Measurements from ENCODE around the gene KCNMA1. TPM values are rescaled to one million over a fixed set of nuclear protein-coding genes. Genes with fewer than 3 reads are reported as not detected.

KCNMA1 gene
- total and polyA plus RNA-seq, 10 donors = 9.3 to 114 (median 51.5) TPM

- Histone ChIP-seq H3K4me1 (peaks cover 0 to 7% (median 0%) of the 10 kb centered on the region in 6 donors), H3K27me3 (replicated peaks in 1 of 7) (peaks cover 0 to 36% (median 0%) of the 10 kb centered on the region in 7 donors), H3K9me3 (no peaks in the 10 kb centered on the region), H3K36me3 (no peaks in the 10 kb centered on the region), H3K4me3 (no peak overlapping the region), H3K27ac (peak overlapping the region in 1 of 8 donors; percentile 12)
- DNase-seq = no peak
- intact Hi-C loops (cut with DNase I; ENCODE audit: low total_unique reads) = no loop called here
- 20 to 76% (median 52%) methylated on average over 3 of the region's 3 CpGs for WGBS, 5 donors
- no peak for TF ChIP-seq POLR2A (IDR thresholded peaks at IDR 0.05)
- TF ChIP-seq, protein P1, sequence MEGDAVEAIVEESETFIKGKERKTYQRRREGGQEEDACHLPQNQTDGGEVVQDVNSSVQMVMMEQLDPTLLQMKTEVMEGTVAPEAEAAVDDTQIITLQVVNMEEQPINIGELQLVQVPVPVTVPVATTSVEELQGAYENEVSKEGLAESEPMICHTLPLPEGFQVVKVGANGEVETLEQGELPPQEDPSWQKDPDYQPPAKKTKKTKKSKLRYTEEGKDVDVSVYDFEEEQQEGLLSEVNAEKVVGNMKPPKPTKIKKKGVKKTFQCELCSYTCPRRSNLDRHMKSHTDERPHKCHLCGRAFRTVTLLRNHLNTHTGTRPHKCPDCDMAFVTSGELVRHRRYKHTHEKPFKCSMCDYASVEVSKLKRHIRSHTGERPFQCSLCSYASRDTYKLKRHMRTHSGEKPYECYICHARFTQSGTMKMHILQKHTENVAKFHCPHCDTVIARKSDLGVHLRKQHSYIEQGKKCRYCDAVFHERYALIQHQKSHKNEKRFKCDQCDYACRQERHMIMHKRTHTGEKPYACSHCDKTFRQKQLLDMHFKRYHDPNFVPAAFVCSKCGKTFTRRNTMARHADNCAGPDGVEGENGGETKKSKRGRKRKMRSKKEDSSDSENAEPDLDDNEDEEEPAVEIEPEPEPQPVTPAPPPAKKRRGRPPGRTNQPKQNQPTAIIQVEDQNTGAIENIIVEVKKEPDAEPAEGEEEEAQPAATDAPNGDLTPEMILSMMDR (IDR thresholded peaks at IDR 0.05 in 8 of 11, conservative IDR thresholded peaks at IDR 0.05 in 3 of 11) = no peak
- TF ChIP-seq POLR2AphosphoS5 (IDR thresholded peaks at IDR 0.05) = no peak
These were observed 74.9 kb downstream of the KCNMA1 start for GRCh38 chr10:77562742-77563141.

DNA sequence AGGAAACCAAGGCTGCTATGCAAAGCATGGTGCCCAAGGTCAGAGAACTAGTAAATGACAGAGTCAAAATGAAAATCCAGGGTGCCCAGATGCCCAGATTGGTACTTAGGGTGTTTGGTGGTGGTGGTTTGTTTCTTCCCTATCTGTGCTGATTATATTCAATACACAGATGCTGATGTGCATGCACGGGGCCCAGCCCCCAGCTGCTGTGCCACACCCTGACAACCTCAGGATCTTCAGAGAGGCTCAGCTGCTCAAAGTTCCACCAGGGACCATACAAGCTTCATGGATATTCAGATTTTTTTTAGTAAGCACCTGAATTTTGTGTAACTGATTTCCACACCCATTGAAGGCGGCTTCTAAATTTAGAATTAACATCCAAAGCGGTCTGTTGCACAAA lies 75.6 kb downstream of the KCNMA1 start:
- H3K4me1 ChIP-seq = peaks cover 0 to 7% (median 0%) of the 10 kb centered on the region in 6 donors
- no peak for DNase-seq
- no peaks in the 10 kb centered on the region for H3K9me3 ChIP-seq
- TF ChIP-seq POLR2AphosphoS5 (IDR thresholded peaks at IDR 0.05) (no peak), POLR2A (IDR thresholded peaks at IDR 0.05) (no peak)
- TF ChIP-seq, protein P1 (IDR thresholded peaks at IDR 0.05 in 8 of 11, conservative IDR thresholded peaks at IDR 0.05 in 3 of 11) = no peak
- H3K36me3 ChIP-seq = no peaks in the 10 kb centered on the region
- intact Hi-C loops (cut with DNase I; ENCODE audit: low total_unique reads) = no loop called here
- peaks cover 0 to 36% (median 0%) of the 10 kb centered on the region in 7 donors for H3K27me3 ChIP-seq (replicated peaks in 1 of 7)
- peak overlapping the region in 1 of 8 donors; percentile 12 for H3K27ac ChIP-seq
- 57 to 93% (median 78%) methylated on average over 3 of the region's 3 CpGs for WGBS, 5 donors
- no peak overlapping the region for H3K4me3 ChIP-seq

DNA sequence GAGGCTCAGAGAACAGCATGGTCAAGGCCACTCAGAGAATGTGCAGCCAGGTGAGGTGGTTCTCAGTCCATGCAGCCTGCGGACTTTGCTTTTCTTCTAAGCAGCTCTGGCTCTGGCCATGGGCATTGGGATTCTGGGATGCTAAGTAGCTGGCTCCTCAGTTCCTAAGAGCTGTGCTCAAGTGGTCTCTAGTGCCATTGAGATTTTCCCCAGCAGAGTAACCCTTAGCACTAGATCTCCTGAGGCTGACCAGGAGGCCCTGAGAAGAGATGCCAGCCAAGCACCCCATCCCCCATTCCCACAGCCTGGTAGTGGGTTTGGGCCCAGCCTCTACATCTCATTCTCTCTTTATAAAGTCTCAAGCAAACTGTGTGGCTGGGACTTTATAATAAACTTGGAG lies 77.1 kb downstream of the KCNMA1 start:
- DNase-seq = no peak
- Histone ChIP-seq H3K4me1 (peaks cover 0 to 7% (median 1%) of the 10 kb centered on the region in 6 donors), H3K27ac (no peak overlapping the region), H3K36me3 (no peaks in the 10 kb centered on the region), H3K27me3 (replicated peaks in 1 of 7) (peaks cover 0 to 27% (median 0%) of the 10 kb centered on the region in 7 donors), H3K9me3 (no peaks in the 10 kb centered on the region), H3K4me3 (no peak overlapping the region)
- intact Hi-C loops (cut with DNase I; ENCODE audit: low total_unique reads) = no loop called here
- 73 to 100% (median 90%) methylated on average over 1 of the region's 1 CpG for WGBS, 5 donors
- TF ChIP-seq POLR2AphosphoS5 (IDR thresholded peaks at IDR 0.05) (no peak), POLR2A (IDR thresholded peaks at IDR 0.05) (no peak)
- TF ChIP-seq, protein P1 (IDR thresholded peaks at IDR 0.05 in 8 of 11, conservative IDR thresholded peaks at IDR 0.05 in 3 of 11) = no peak

DNA sequence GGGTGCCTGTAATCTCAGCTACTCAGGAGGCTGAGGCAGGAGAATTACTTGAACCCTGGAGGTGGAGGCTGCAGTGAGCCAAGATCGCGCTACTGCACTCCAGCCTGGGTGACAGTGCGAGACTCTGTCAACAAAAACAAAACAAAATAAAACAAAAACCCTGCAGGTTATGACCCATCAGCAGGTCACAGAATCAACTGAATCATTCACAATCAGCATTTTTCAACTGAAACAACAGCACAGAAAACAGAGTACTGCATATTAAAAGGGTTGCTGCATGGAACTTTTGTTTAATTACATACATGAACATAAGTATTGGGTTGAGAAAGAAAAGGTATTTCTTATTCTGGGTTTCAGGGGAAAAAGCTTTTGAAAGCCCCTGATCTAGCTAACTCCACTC lies 77.6 kb downstream of the KCNMA1 start:
- Histone ChIP-seq H3K4me3 (no peak overlapping the region), H3K27me3 (replicated peaks in 1 of 7) (peaks cover 0 to 23% (median 0%) of the 10 kb centered on the region in 7 donors), H3K4me1 (peaks cover 0 to 7% (median 1%) of the 10 kb centered on the region in 6 donors), H3K36me3 (no peaks in the 10 kb centered on the region), H3K9me3 (no peaks in the 10 kb centered on the region), H3K27ac (no peak overlapping the region)
- WGBS, 5 donors = 55 to 96% (median 73%) methylated on average over 3 of the region's 3 CpGs
- intact Hi-C loops (cut with DNase I; ENCODE audit: low total_unique reads) = no loop called here
- TF ChIP-seq POLR2A (IDR thresholded peaks at IDR 0.05) (no peak), POLR2AphosphoS5 (IDR thresholded peaks at IDR 0.05) (no peak)
- TF ChIP-seq, protein P1 (IDR thresholded peaks at IDR 0.05 in 8 of 11, conservative IDR thresholded peaks at IDR 0.05 in 3 of 11) = no peak
- DNase-seq = no peak
